Gastroesophageal sphincter (tissue), 4 donors: Measurements from ENCODE around the gene PSMC3. TPM values are rescaled to one million over a fixed set of nuclear protein-coding genes. Genes with fewer than 3 reads are reported as not detected.

Experiments used
- ATAC-seq: fragments of 150-250 bp; one replicate; pipeline ENCODE4 v1.9.1; 2016; ENCODE audit warnings: mild to moderate bottlenecking, moderate library complexity
- H3K27ac ChIP-seq, 4 donors: fragments of 200-600 bp; sonication (generic) in 3 of 4; 1 replicate in 3 of 4; 2 replicates in 1 of 4; pipeline ENCODE4 v1.5.1; 2016 to 2019
- H3K27me3 ChIP-seq: fragments of 200-600 bp; sonication (generic); one replicate; pipeline ENCODE4 v1.5.1; 2019
- H3K36me3 ChIP-seq, 2 donors: fragments of 200-600 bp; sonication (generic); one replicate each; pipeline ENCODE4 v1.5.1; 2019; ENCODE audit warnings: control low read depth in 1 of 2
- H3K4me1 ChIP-seq, 3 donors: fragments of 200-600 bp; sonication (generic); 1 replicate in 2 of 3; 2 replicates in 1 of 3; pipeline ENCODE4 v1.5.1; 2016 to 2019; ENCODE audit warnings: control low read depth in 2 of 3
- H3K4me3 ChIP-seq, 2 donors: fragments of 200-600 bp; sonication (generic); one replicate each; pipeline ENCODE4 v1.5.1; 2019; ENCODE audit warnings: mild to moderate bottlenecking in 1 of 2, moderate library complexity in 1 of 2
- H3K9me3 ChIP-seq, 3 donors: fragments of 200-600 bp; sonication (generic); one replicate each; pipeline ENCODE4 v1.5.1; 2017 to 2019; ENCODE audit warnings: control low read depth in 2 of 3
- EP300 ChIP-seq: sonication (generic); formaldehyde crosslinking; IDR thresholded peaks from one replicate; pipeline ENCODE4 v1.6.1; 2017; ENCODE audit warnings: antibody characterized with exemption, mild to moderate bottlenecking
- POLR2A ChIP-seq, 2 donors: fragments of 450-650 bp; IDR thresholded peaks; one replicate each; pipeline ENCODE4 v1.6.1; 2017; ENCODE audit warnings: antibody characterized with exemption in 2 of 2, mild to moderate bottlenecking in 2 of 2, moderate library complexity in 1 of 2
- POLR2AphosphoS5 ChIP-seq: sonication (generic); formaldehyde crosslinking; IDR thresholded peaks from one replicate; pipeline ENCODE4 v1.6.1; 2017; ENCODE audit warnings: antibody characterized with exemption
- WGBS, 2 donors: methylation state at CpG; one replicate each; pipeline ENCODE4 v1.1.5; 2018; ENCODE audit warnings: low coverage in 1 of 2; 5-methylcytosine and 5-hydroxymethylcytosine counted together
- total RNA-seq, 4 donors: library from RNA; depleted of rRNA; stranded (reverse); fragments of >200 nt; gene quantifications; one replicate each; pipeline ENCODE4 v1.1.0, GENCODE V29; 2016
- TF ChIP-seq, protein P1 (sequence below), 4 experiments: fragments of 200-600 bp in 2 of 4; fragments of 450-650 bp in 2 of 4; sonication (generic) in 1 of 4; IDR thresholded peaks; one replicate each; pipeline ENCODE4 v1.5.1; 2017 to 2019; ENCODE audit warnings: antibody characterized with exemption in 4 of 4, mild to moderate bottlenecking in 2 of 4, moderate library complexity in 2 of 4

PSMC3 gene
- total RNA-seq, 4 donors from 2014 or later: 169 to 194 (median 179) TPM

GRCh38 chr11:47411884-47412746 is 14.1 kb downstream of the PSMC3 start:
- H3K36me3 ChIP-seq: peaks cover 0 to 60% of the 10 kb centered on the region in 2 donors
- TF ChIP-seq POLR2A (IDR thresholded peaks at IDR 0.05): no peak
- TF ChIP-seq, protein P1, sequence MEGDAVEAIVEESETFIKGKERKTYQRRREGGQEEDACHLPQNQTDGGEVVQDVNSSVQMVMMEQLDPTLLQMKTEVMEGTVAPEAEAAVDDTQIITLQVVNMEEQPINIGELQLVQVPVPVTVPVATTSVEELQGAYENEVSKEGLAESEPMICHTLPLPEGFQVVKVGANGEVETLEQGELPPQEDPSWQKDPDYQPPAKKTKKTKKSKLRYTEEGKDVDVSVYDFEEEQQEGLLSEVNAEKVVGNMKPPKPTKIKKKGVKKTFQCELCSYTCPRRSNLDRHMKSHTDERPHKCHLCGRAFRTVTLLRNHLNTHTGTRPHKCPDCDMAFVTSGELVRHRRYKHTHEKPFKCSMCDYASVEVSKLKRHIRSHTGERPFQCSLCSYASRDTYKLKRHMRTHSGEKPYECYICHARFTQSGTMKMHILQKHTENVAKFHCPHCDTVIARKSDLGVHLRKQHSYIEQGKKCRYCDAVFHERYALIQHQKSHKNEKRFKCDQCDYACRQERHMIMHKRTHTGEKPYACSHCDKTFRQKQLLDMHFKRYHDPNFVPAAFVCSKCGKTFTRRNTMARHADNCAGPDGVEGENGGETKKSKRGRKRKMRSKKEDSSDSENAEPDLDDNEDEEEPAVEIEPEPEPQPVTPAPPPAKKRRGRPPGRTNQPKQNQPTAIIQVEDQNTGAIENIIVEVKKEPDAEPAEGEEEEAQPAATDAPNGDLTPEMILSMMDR (IDR thresholded peaks at IDR 0.05): peak in 3 of 4 experiments; percentile 51 to 70 (median 63)
- no peak for ATAC-seq
- WGBS, 2 donors: no CpG with 5 or more reads among the region's 12 CpGs
- no peaks in the 10 kb centered on the region for H3K9me3 ChIP-seq
- peak overlapping the region in 3 of 4 donors; percentile 94 to 96 (median 95) for H3K27ac ChIP-seq
- peaks cover 7 to 88% (median 64%) of the 10 kb centered on the region in 3 donors for H3K4me1 ChIP-seq
- no peak overlapping the region for H3K4me3 ChIP-seq
- no peaks in the 10 kb centered on the region for H3K27me3 ChIP-seq

- Histone ChIP-seq H3K27ac (peak overlapping the region in 3 of 4 donors; percentile 94 to 96 (median 95)), H3K9me3 (no peaks in the 10 kb centered on the region), H3K36me3 (peaks cover 0 to 55% of the 10 kb centered on the region in 2 donors), H3K4me3 (peak overlapping the region in 1 of 2 donors; percentile 89), H3K27me3 (no peaks in the 10 kb centered on the region), H3K4me1 (peaks cover 5 to 78% (median 51%) of the 10 kb centered on the region in 3 donors)
- 80 to 100% methylated on average over 1 to 3 of the region's 12 CpGs for WGBS, 2 donors
- ATAC-seq: no peak
- no peak for TF ChIP-seq POLR2AphosphoS5
- TF ChIP-seq, protein P1 (IDR thresholded peaks at IDR 0.05): no peak
- no peak for TF ChIP-seq EP300
- TF ChIP-seq POLR2A (IDR thresholded peaks at IDR 0.05): no peak
These were observed 15.6 kb downstream of the PSMC3 start for GRCh38 chr11:47410370-47411264.

GRCh38 chr11:47409440-47410369 is 16.5 kb downstream of the PSMC3 start:
- ATAC-seq: no peak
- Histone ChIP-seq H3K9me3 (no peaks in the 10 kb centered on the region), H3K4me1 (peaks cover 0 to 69% (median 43%) of the 10 kb centered on the region in 3 donors), H3K27me3 (no peaks in the 10 kb centered on the region), H3K4me3 (peak overlapping the region; percentile 73 to 89), H3K27ac (peak overlapping the region; percentile 82 to 96 (median 94)), H3K36me3 (peaks cover 0 to 46% of the 10 kb centered on the region in 2 donors)
- TF ChIP-seq POLR2A (IDR thresholded peaks at IDR 0.05): no peak
- no peak for TF ChIP-seq EP300
- TF ChIP-seq POLR2AphosphoS5: no peak
- TF ChIP-seq, protein P1 (IDR thresholded peaks at IDR 0.05): no peak
- whole genome bisulfite sequencing, 2 donors: 62 to 68% methylated on average over 7 to 20 of the region's 31 CpGs

DNA sequence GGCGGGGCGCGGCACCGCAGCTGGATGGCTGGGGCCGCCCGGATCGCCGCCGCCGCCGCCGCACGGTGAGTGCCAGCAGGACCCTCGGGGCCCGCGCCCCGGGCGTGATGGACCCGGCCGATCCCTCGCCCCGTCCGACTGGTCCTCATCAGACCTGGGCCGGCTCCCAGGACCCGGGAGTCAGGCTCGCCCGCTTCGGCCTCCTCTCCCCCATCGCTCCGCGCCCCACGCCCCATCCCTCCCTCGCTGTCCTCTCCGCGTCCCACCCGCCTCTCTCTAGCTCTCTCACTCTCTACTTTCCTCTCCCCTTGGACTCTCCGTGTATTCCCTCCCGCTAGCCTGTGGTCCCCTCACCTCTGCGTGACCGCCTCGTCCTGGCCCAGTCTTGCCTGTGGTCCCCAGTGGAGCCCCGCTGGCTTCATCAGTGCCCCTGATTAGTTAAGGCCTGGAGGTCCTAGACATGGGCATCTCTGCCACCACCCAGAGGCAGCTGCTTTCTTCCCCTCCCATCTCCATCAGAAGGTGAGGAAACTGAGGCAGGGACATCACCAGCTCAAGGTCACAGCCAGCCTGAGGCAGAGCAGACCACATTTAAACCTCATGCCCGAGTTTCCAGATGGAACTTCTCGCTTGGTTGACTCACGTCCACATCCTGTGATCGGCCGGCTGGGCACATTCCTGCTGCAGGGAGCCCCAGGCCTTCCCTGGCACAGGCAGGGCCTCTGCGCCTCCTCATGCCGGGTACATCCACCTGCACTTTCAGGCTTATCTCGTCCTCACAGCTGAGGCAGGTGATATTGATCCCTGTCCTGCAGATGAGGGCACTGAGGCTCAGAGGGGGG is 17.4 kb downstream of the PSMC3 start:
- Histone ChIP-seq H3K4me1 (peaks cover 0 to 60% (median 34%) of the 10 kb centered on the region in 3 donors), H3K4me3 (peak overlapping the region; percentile 73 to 89), H3K36me3 (peaks cover 0 to 37% of the 10 kb centered on the region in 2 donors), H3K27me3 (no peaks in the 10 kb centered on the region), H3K27ac (peak overlapping the region; percentile 82 to 96 (median 94)), H3K9me3 (no peaks in the 10 kb centered on the region)
- 0 to 2% methylated on average over 7 to 20 of the region's 50 CpGs for WGBS, 2 donors
- peak; percentile 55 for TF ChIP-seq POLR2AphosphoS5
- TF ChIP-seq, protein P1 (IDR thresholded peaks at IDR 0.05): no peak
- peak; percentile 9 for ATAC-seq
